H1 (cell line): Measurements from ENCODE around the gene AGBL4. TPM values are rescaled to one million over a fixed set of nuclear protein-coding genes. Genes with fewer than 3 reads are reported as not detected.

Experiments used
- CREB1 ChIP-seq: IDR thresholded peaks from 2 replicates; pipeline ENCODE4 v1.6.1; 2012; ENCODE audit warnings: inconsistent platforms
- HDAC6 ChIP-seq: IDR thresholded peaks from one replicate; pipeline ENCODE4 v1.7.1; 2012; ENCODE audit warnings: low read depth, mild to moderate bottlenecking, inconsistent platforms, low read length, moderate library complexity
- NRF1 ChIP-seq: IDR thresholded peaks from 2 replicates; pipeline ENCODE4 v1.6.1; 2011; ENCODE audit warnings: mild to moderate bottlenecking, low read depth, low read length, improper control_type of control experiment
- RAD21 ChIP-seq, 2 experiments: IDR thresholded peaks in 1 of 2; conservative IDR thresholded peaks in 1 of 2; 2 replicates each; pipeline ENCODE4 v1.6.1; 2011; ENCODE audit warnings: low read depth in 2 of 2, low read length in 2 of 2, improper control_type of control experiment in 1 of 2, inconsistent platforms in 1 of 2, mild to moderate bottlenecking in 1 of 2, moderate library complexity in 1 of 2
- RXRA ChIP-seq: IDR thresholded peaks from 2 replicates; pipeline ENCODE4 v1.6.1; 2011; ENCODE audit warnings: low read depth, mild to moderate bottlenecking, low read length, moderate library complexity; ENCODE audit not compliant: insufficient read depth
- SRF ChIP-seq: IDR thresholded peaks from 2 replicates; pipeline ENCODE4 v1.6.1; 2011; ENCODE audit warnings: mild to moderate bottlenecking, low read depth, low read length, moderate library complexity
- SUZ12 ChIP-seq: fragments of 200-600 bp; sonication (generic); IDR thresholded peaks from 2 replicates; pipeline ENCODE4 v1.6.1; 2012; ENCODE audit warnings: mild to moderate bottlenecking, inconsistent platforms, low read length, moderate library complexity, mixed read lengths
- polyA plus RNA-seq, 7 experiments: library from polyadenylated mRNA; depleted of rRNA in 3 of 7; stranded (reverse) in 5 of 7; unstranded in 2 of 7; fragments of >200 nt in 5 of 7; fragments of 200-250 nt in 2 of 7; gene quantifications; 1 replicate in 5 of 7; 2 replicates in 1 of 7; 4 replicates in 1 of 7; pipeline versions ENCODE4 v1.2.1 to v1.2.3, GENCODE V29; 2011 to 2013; ENCODE audit warnings: missing spikeins in 2 of 7, mixed read lengths in 2 of 7
- total RNA-seq: library from RNA; stranded (reverse); fragmentation: NEBNext Ultra II Directional; extraction: Animal tissue kit (Norgen Biotek cat#: 25700); gene quantifications from 2 replicates; pipeline ENCODE4 v1.2.1, GENCODE V29; 2021
- TF ChIP-seq, protein P1 (sequence below): IDR thresholded peaks from 2 replicates; pipeline ENCODE4 v1.6.1; 2012; ENCODE audit warnings: low read length, inconsistent platforms
- TF ChIP-seq, protein P2 (sequence below): IDR thresholded peaks from 2 replicates; pipeline ENCODE4 v1.6.1; 2012; ENCODE audit warnings: inconsistent platforms

AGBL4 gene
- total and polyA plus RNA-seq, 2 of the 8 experiments (the other 6 are each of a cell fraction or from before 2014, with no cell fraction given): 0.41 to 0.45 TPM

DNA sequence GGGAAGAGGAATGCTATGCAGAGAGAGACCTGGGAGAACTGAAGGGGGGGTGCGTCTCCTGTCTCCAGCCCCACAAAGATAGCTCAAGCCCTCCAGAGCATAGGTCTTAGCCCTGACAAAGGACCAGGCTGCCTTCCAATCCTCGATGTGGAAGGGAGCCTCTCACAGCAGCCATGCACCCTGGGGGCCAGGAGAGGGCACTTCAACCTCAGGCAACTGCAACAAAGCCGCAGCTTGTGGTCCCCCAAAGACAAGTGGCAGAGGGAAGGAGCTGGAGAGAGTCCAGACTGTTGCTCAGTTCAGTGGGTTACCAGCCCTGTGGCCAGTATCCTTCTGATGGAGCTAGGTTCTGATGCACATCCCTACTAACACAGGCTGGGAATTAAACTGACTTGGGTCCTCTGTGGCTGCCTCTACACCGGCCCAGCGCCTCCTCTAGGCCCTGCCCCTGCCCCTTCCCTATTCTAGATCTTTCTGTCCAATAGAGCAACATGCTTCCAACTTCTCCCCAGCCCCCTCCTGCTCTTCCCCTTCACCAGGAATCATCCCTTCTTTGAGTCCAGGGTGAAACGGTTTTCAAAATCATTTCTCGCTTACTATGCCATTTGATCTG, 1451.0 kb downstream of the AGBL4 start (continued):
- TF ChIP-seq RAD21 (IDR thresholded peaks at IDR 0.05 in 1 of 2, conservative IDR thresholded peaks at IDR 0.05 in 1 of 2; ENCODE audit: low read depth in 2 of 2, low read length in 2 of 2) (peak; percentile 99 to 100), SRF (no peak), NRF1 (no peak), RXRA (no peak), HDAC6 (no peak), SUZ12 (no peak), CREB1 (no peak)
- TF ChIP-seq, protein P1, sequence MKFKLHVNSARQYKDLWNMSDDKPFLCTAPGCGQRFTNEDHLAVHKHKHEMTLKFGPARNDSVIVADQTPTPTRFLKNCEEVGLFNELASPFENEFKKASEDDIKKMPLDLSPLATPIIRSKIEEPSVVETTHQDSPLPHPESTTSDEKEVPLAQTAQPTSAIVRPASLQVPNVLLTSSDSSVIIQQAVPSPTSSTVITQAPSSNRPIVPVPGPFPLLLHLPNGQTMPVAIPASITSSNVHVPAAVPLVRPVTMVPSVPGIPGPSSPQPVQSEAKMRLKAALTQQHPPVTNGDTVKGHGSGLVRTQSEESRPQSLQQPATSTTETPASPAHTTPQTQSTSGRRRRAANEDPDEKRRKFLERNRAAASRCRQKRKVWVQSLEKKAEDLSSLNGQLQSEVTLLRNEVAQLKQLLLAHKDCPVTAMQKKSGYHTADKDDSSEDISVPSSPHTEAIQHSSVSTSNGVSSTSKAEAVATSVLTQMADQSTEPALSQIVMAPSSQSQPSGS: no peak
- TF ChIP-seq, protein P2, sequence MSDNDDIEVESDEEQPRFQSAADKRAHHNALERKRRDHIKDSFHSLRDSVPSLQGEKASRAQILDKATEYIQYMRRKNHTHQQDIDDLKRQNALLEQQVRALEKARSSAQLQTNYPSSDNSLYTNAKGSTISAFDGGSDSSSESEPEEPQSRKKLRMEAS: no peak
